Measurements from ENCODE around the gene CRIM1.

Gene CRIM1

GRCh38 chr2:36483290-36483689, 127.7 kb downstream of the CRIM1 start:
- no peak for DNase-seq (ENCODE audit: low spot score)

- DNase-seq (ENCODE audit: low spot score), result no peak
Observed at GRCh38 chr2:36484454-36484853, 128.9 kb downstream of the CRIM1 start.

- DNase-seq (ENCODE audit: low spot score), result no peak
Observed at GRCh38 chr2:36485521-36485920, 129.9 kb downstream of the CRIM1 start.

- DNase-seq (ENCODE audit: low spot score), result no peak
Observed at GRCh38 chr2:36486521-36487044, 131.0 kb downstream of the CRIM1 start.

GRCh38 chr2:36487947-36488346, 132.4 kb downstream of the CRIM1 start:
- DNase-seq (ENCODE audit: low spot score), result no peak

- no peak for DNase-seq (ENCODE audit: low spot score)
Observed at GRCh38 chr2:36489281-36489680, 133.7 kb downstream of the CRIM1 start.

GRCh38 chr2:36490749-36491148, 135.2 kb downstream of the CRIM1 start:
- no peak for DNase-seq (ENCODE audit: low spot score)

GRCh38 chr2:36492216-36492945, 136.8 kb downstream of the CRIM1 start:
- no peak for DNase-seq (ENCODE audit: low spot score)

- no peak for DNase-seq (ENCODE audit: low spot score)
Observed at GRCh38 chr2:36493306-36493705, 137.7 kb downstream of the CRIM1 start.

GRCh38 chr2:36497570-36498163, 142.1 kb downstream of the CRIM1 start:
- DNase-seq (ENCODE audit: low spot score), result no peak

GRCh38 chr2:36499128-36499820, 143.7 kb downstream of the CRIM1 start:
- no peak for DNase-seq (ENCODE audit: low spot score)

- no peak for DNase-seq (ENCODE audit: low spot score)
Observed at GRCh38 chr2:36500072-36500471, 144.5 kb downstream of the CRIM1 start.

- DNase-seq (ENCODE audit: low spot score), result no peak
Observed at GRCh38 chr2:36502081-36502480, 146.5 kb downstream of the CRIM1 start.

- DNase-seq (ENCODE audit: low spot score), result no peak
Observed at GRCh38 chr2:36507408-36507812, 151.8 kb downstream of the CRIM1 start.

- DNase-seq (ENCODE audit: low spot score), result no peak
Observed at GRCh38 chr2:36509075-36509474, 153.5 kb downstream of the CRIM1 start.

GRCh38 chr2:36511858-36512603, 156.5 kb downstream of the CRIM1 start:
- no peak for DNase-seq (ENCODE audit: low spot score)

GRCh38 chr2:36512705-36513104, 157.1 kb downstream of the CRIM1 start:
- DNase-seq (ENCODE audit: low spot score), result no peak

GRCh38 chr2:36513661-36514060, 158.1 kb downstream of the CRIM1 start:
- DNase-seq (ENCODE audit: low spot score), result no peak

- no peak for DNase-seq (ENCODE audit: low spot score)
Observed at GRCh38 chr2:36515538-36515937, 160.0 kb downstream of the CRIM1 start.

GRCh38 chr2:36516136-36516870, 160.7 kb downstream of the CRIM1 start:
- no peak for DNase-seq (ENCODE audit: low spot score)

- DNase-seq (ENCODE audit: low spot score), result no peak
Observed at GRCh38 chr2:36520431-36520830, 164.9 kb downstream of the CRIM1 start.

GRCh38 chr2:36523153-36523552, 167.6 kb downstream of the CRIM1 start:
- DNase-seq (ENCODE audit: low spot score), result no peak
